NOMO-1 (cell line): ENCODE results near the gene ATP11B.

Source experiments
- DNase-seq, 2 experiments: peaks; one replicate each; lab custom pipeline; 2025; ENCODE audit not compliant: unreplicated experiment in 2 of 2; lab: John Stamatoyannopoulos, UW

ATP11B gene

GRCh38 chr3:182908471-182908870 is 115.2 kb downstream of the ATP11B start:
- no peak for DNase-seq

GRCh38 chr3:182909318-182910040 is 116.2 kb downstream of the ATP11B start:
- peak in 1 of 2 experiments; percentile 21 for DNase-seq

- no peak for DNase-seq
These were observed 117.9 kb downstream of the ATP11B start for GRCh38 chr3:182910936-182911781.

- DNase-seq: no peak
These were observed 118.4 kb downstream of the ATP11B start for GRCh38 chr3:182911782-182912111.

- no peak for DNase-seq
These were observed 119.2 kb downstream of the ATP11B start for GRCh38 chr3:182912474-182912873.

GRCh38 chr3:182913889-182914288 is 120.6 kb downstream of the ATP11B start:
- no peak for DNase-seq

GRCh38 chr3:182914341-182914740 is 121.0 kb downstream of the ATP11B start:
- no peak for DNase-seq

- no peak for DNase-seq
These were observed 123.8 kb downstream of the ATP11B start for GRCh38 chr3:182917134-182917533.

GRCh38 chr3:182919866-182920357 is 126.6 kb downstream of the ATP11B start:
- no peak for DNase-seq

GRCh38 chr3:182920515-182921084 is 127.3 kb downstream of the ATP11B start:
- DNase-seq: no peak

- DNase-seq: no peak
These were observed 128.5 kb downstream of the ATP11B start for GRCh38 chr3:182921665-182922355.

GRCh38 chr3:182925330-182925943 is 132.1 kb downstream of the ATP11B start:
- peak; percentile 29 to 63 for DNase-seq

- DNase-seq: peak in 1 of 2 experiments; percentile 48
These were observed 132.6 kb downstream of the ATP11B start for GRCh38 chr3:182925944-182926337.

- no peak for DNase-seq
These were observed 142.5 kb downstream of the ATP11B start for GRCh38 chr3:182935803-182936202.

GRCh38 chr3:182936239-182936917 is 143.1 kb downstream of the ATP11B start:
- DNase-seq: no peak

GRCh38 chr3:182936918-182937285 is 143.6 kb downstream of the ATP11B start:
- DNase-seq: no peak

GRCh38 chr3:182937293-182938051 is 144.2 kb downstream of the ATP11B start:
- peak in 1 of 2 experiments; percentile 9 for DNase-seq

GRCh38 chr3:182940266-182940808 is 147.0 kb downstream of the ATP11B start:
- DNase-seq: no peak

- no peak for DNase-seq
These were observed 148.4 kb downstream of the ATP11B start for GRCh38 chr3:182941719-182942118.
